SK-MEL-5 (cell line): ENCODE data around the gene ARHGAP42. TPM values are rescaled to one million over a fixed set of nuclear protein-coding genes. Genes with fewer than 3 reads are reported as not detected.
"Not testable (repeated sequence)": the region's sequence is repeated elsewhere in the genome, so short reads cannot be mapped to it uniquely, and the experiment has no call there.

Source experiments
- DNase-seq: peaks from one replicate; pipeline ENCODE4 v3.0.0-alpha.2; 2016; ENCODE audit warnings: low read depth, low spot score
- in situ Hi-C: cut with HindIII; loops from 2 replicates; pipeline ENCODE4 v1.10.0; 2016; ENCODE audit warnings: low sequenced_read_pairs, high pct_unique_total_duplicates, low pct_unique_long_range_greater_than_20kb
- total RNA-seq: library from RNA; depleted of rRNA; stranded (reverse); fragments of >200 nt; shearing (Covaris generic); gene quantifications from 2 replicates; pipeline ENCODE4 v1.2.3, GENCODE V29; 2014

The ARHGAP42 gene
- total RNA-seq, 1 experiment from 2014 or later, result 18.3 TPM

GRCh38 chr11:100865443-100866065 is 178.5 kb downstream of the ARHGAP42 start:
- in situ Hi-C loops, result no loop called here
- no peak for DNase-seq

GRCh38 chr11:100866453-100866852 is 179.4 kb downstream of the ARHGAP42 start:
- no peak for DNase-seq
- in situ Hi-C loops, result no loop called here

GRCh38 chr11:100867606-100868005 is 180.5 kb downstream of the ARHGAP42 start:
- DNase-seq, result no peak
- in situ Hi-C loops, result no loop called here

GRCh38 chr11:100869328-100869727 is 182.2 kb downstream of the ARHGAP42 start:
- DNase-seq, result no peak
- in situ Hi-C loops, result no loop called here

- in situ Hi-C loops, result no loop called here
- DNase-seq, result no peak
These were observed 183.1 kb downstream of the ARHGAP42 start for GRCh38 chr11:100870138-100870537.

GRCh38 chr11:100872951-100873740 is 186.1 kb downstream of the ARHGAP42 start:
- DNase-seq, result no peak
- in situ Hi-C loops, result no loop called here

- in situ Hi-C loops, result no loop called here
- no peak for DNase-seq
These were observed 187.1 kb downstream of the ARHGAP42 start for GRCh38 chr11:100874203-100874602.

- in situ Hi-C loops, result no loop called here
These were observed 188.4 kb downstream of the ARHGAP42 start for GRCh38 chr11:100875521-100875869.

GRCh38 chr11:100876815-100877520 is 189.9 kb downstream of the ARHGAP42 start:
- no peak for DNase-seq
- in situ Hi-C loops, result no loop called here

More at GRCh38 chr11:100875521-100875869, 188.4 kb downstream of the ARHGAP42 start:
- no peak for DNase-seq

GRCh38 chr11:100878474-100878873 is 191.4 kb downstream of the ARHGAP42 start:
- in situ Hi-C loops, result no loop called here
- DNase-seq, result no peak

GRCh38 chr11:100882957-100883356 is 195.9 kb downstream of the ARHGAP42 start:
- DNase-seq, result no peak
- in situ Hi-C loops, result no loop called here

- DNase-seq, result no peak
- in situ Hi-C loops, result no loop called here
These were observed 196.7 kb downstream of the ARHGAP42 start for GRCh38 chr11:100883830-100884229.

- no peak for DNase-seq
- in situ Hi-C loops, result no loop called here
These were observed 200.6 kb downstream of the ARHGAP42 start for GRCh38 chr11:100887659-100888058.

- in situ Hi-C loops, result no loop called here
- DNase-seq, result no peak
These were observed 201.7 kb downstream of the ARHGAP42 start for GRCh38 chr11:100888836-100889235.

- in situ Hi-C loops, result no loop called here
- DNase-seq, result no peak
These were observed 202.7 kb downstream of the ARHGAP42 start for GRCh38 chr11:100889758-100890157.

GRCh38 chr11:100890789-100891188 is 203.7 kb downstream of the ARHGAP42 start:
- in situ Hi-C loops, result no loop called here
- no peak for DNase-seq

GRCh38 chr11:100892886-100893285 is 205.8 kb downstream of the ARHGAP42 start:
- in situ Hi-C loops, result no loop called here
- DNase-seq, result no peak

- DNase-seq, result no peak
- in situ Hi-C loops, result no loop called here
These were observed 208.4 kb downstream of the ARHGAP42 start for GRCh38 chr11:100895449-100895848.

- in situ Hi-C loops, DNase-seq: not testable (repeated sequence)
These were observed 208.9 kb downstream of the ARHGAP42 start for GRCh38 chr11:100895976-100896375.
